GM18498 (cell line): ENCODE measurements around the gene KCTD2.
A peak's percentile ranks its signal among the peaks of the same experiment; 100 is the strongest.
"Not testable (repeated sequence)": the region's sequence is repeated elsewhere in the genome, so short reads cannot be mapped to it uniquely, and the experiment has no call there.

Experiments
- ATAC-seq: cut with Tn5 transposase; IDR thresholded peaks from one replicate; pipeline ENCODE4 v1.9.1; 2021; ENCODE audit warnings: mild to moderate bottlenecking, moderate library complexity; ENCODE audit not compliant: unreplicated experiment

KCTD2 gene

GRCh38 chr17:75046407-75047289, at the start of gene KCTD2, which contains the start of gene ATP5PD:
Gene KCTD2, plus strand, starts transcription at chr17:75047225. Its CDS starts 26 bp downstream, at chr17:75047251.
Gene ATP5PD, minus strand, starts transcription at chr17:75046969. Its CDS starts 4,319 bp downstream, at chr17:75042650.
- ATAC-seq = peak; percentile 94

GRCh38 chr17:74998783-74999182, 48.2 kb upstream of the KCTD2 start:
- no peak for ATAC-seq

- no peak for ATAC-seq
These were observed 47.5 kb upstream of the KCTD2 start for GRCh38 chr17:74999523-74999922.

- ATAC-seq = no peak
These were observed 44.8 kb upstream of the KCTD2 start for GRCh38 chr17:75001915-75002843.

- no peak for ATAC-seq
These were observed 43.7 kb upstream of the KCTD2 start for GRCh38 chr17:75003070-75003956.

GRCh38 chr17:75003957-75004355, 43.1 kb upstream of the KCTD2 start:
- ATAC-seq = no peak

GRCh38 chr17:75004371-75004770, 42.7 kb upstream of the KCTD2 start:
- no peak for ATAC-seq

- ATAC-seq = no peak
These were observed 41.7 kb upstream of the KCTD2 start for GRCh38 chr17:75005291-75005690.

- not testable (repeated sequence) for ATAC-seq
These were observed 40.9 kb upstream of the KCTD2 start for GRCh38 chr17:75006084-75006483.

GRCh38 chr17:75006653-75007052, 40.4 kb upstream of the KCTD2 start:
- no peak for ATAC-seq

- ATAC-seq = no peak
These were observed 38.7 kb upstream of the KCTD2 start for GRCh38 chr17:75008373-75008772.

- no peak for ATAC-seq
These were observed 37.8 kb upstream of the KCTD2 start for GRCh38 chr17:75009139-75009724.

- ATAC-seq = no peak
These were observed 36.2 kb upstream of the KCTD2 start for GRCh38 chr17:75010683-75011400.

GRCh38 chr17:75011401-75012095, 35.5 kb upstream of the KCTD2 start:
- no peak for ATAC-seq

- no peak for ATAC-seq
These were observed 35.0 kb upstream of the KCTD2 start for GRCh38 chr17:75012096-75012345.

GRCh38 chr17:75012346-75013091, 34.5 kb upstream of the KCTD2 start, which contains the start of gene MRPL58:
Gene MRPL58, plus strand, starts transcription at chr17:75012670. Its CDS starts 17 bp downstream, at chr17:75012687.
- ATAC-seq = peak; percentile 95

- ATAC-seq = no peak
These were observed 33.9 kb upstream of the KCTD2 start for GRCh38 chr17:75013092-75013559.

- no peak for ATAC-seq
These were observed 27.9 kb upstream of the KCTD2 start for GRCh38 chr17:75019146-75019545.
